Trophoblast cell (in vitro differentiated cells and primary cell): ENCODE results near the gene CARS1.
A peak's percentile ranks its signal among the peaks of the same experiment; 100 is the strongest.

Source experiments
- DNase-seq, 2 donors: peaks; one replicate each; pipeline ENCODE4 v3.0.0-alpha.2; 2016
- H2AFZ ChIP-seq: 2 replicates; pipeline ENCODE4 v1.6.1; 2013; ENCODE audit warnings: low read length, moderate library complexity, mild to moderate bottlenecking; ENCODE audit not compliant: insufficient read depth, poor library complexity
- H2AK5ac ChIP-seq: 2 replicates; pipeline ENCODE4 v1.6.1; 2013; ENCODE audit warnings: mild to moderate bottlenecking, low read length
- H2BK120ac ChIP-seq: 2 replicates; pipeline ENCODE4 v1.6.1; 2013; ENCODE audit warnings: low read length, mild to moderate bottlenecking, moderate library complexity; ENCODE audit not compliant: insufficient read depth, poor library complexity
- H2BK12ac ChIP-seq: 2 replicates; pipeline ENCODE4 v1.6.1; 2013; ENCODE audit warnings: mild to moderate bottlenecking, low read length, moderate library complexity
- H2BK5ac ChIP-seq: 2 replicates; pipeline ENCODE4 v1.6.1; 2013; ENCODE audit warnings: low read length, low read depth, moderate library complexity, mild to moderate bottlenecking; ENCODE audit not compliant: poor library complexity
- H3K14ac ChIP-seq: 2 replicates; pipeline ENCODE4 v1.6.1; 2013; ENCODE audit warnings: mild to moderate bottlenecking, low read length
- H3K18ac ChIP-seq: 2 replicates; pipeline ENCODE4 v1.6.1; 2013; ENCODE audit warnings: mild to moderate bottlenecking, low read length
- H3K23ac ChIP-seq: 2 replicates; pipeline ENCODE4 v1.6.1; 2013; ENCODE audit warnings: low read length
- H3K27ac ChIP-seq: 2 replicates; pipeline ENCODE4 v1.5.1; 2013; ENCODE audit warnings: low read depth, mild to moderate bottlenecking, inconsistent platforms, low read length, moderate library complexity
- H3K27me3 ChIP-seq: 2 replicates; pipeline ENCODE4 v1.6.1; 2013; ENCODE audit warnings: inconsistent platforms, mild to moderate bottlenecking, low read length, moderate library complexity; ENCODE audit not compliant: insufficient read depth
- H3K36me3 ChIP-seq, 2 experiments: 1 replicate in 1 of 2; 2 replicates in 1 of 2; pipeline ENCODE4 v1.6.1; 2013; ENCODE audit warnings: low read length in 2 of 2, mild to moderate bottlenecking in 2 of 2, moderate library complexity in 1 of 2; ENCODE audit not compliant: insufficient read depth in 2 of 2, control insufficient read depth in 1 of 2
- H3K4ac ChIP-seq: 2 replicates; pipeline ENCODE4 v1.6.1; 2013; ENCODE audit warnings: low read depth, mild to moderate bottlenecking, low read length, moderate library complexity
- H3K4me1 ChIP-seq, 2 experiments: 1 replicate in 1 of 2; 2 replicates in 1 of 2; pipeline ENCODE4 v1.6.1; 2013; ENCODE audit warnings: low read length in 2 of 2, mild to moderate bottlenecking in 2 of 2, moderate library complexity in 1 of 2; ENCODE audit not compliant: insufficient read depth in 2 of 2, control insufficient read depth in 1 of 2
- H3K4me2 ChIP-seq: 2 replicates; pipeline ENCODE4 v1.6.1; 2013; ENCODE audit warnings: inconsistent platforms, mild to moderate bottlenecking, low read length, moderate library complexity
- H3K4me3 ChIP-seq: 2 replicates; pipeline ENCODE4 v1.5.1; 2013; ENCODE audit warnings: mild to moderate bottlenecking, low read depth, low read length, inconsistent platforms
- H3K79me1 ChIP-seq: one replicate; pipeline ENCODE4 v1.6.1; 2013; ENCODE audit warnings: low read length
- H3K79me2 ChIP-seq: 2 replicates; pipeline ENCODE4 v1.6.1; 2013; ENCODE audit warnings: low read length, mild to moderate bottlenecking; ENCODE audit not compliant: control insufficient read depth, insufficient read depth, poor library complexity
- H3K9ac ChIP-seq: 2 replicates; pipeline ENCODE4 v1.6.1; 2013; ENCODE audit warnings: mild to moderate bottlenecking, low read length
- H3K9me3 ChIP-seq: 2 replicates; pipeline ENCODE4 v1.6.1; 2013; ENCODE audit warnings: low read depth, mild to moderate bottlenecking, control low read depth, inconsistent platforms, low read length; ENCODE audit not compliant: insufficient read depth
- H4K12ac ChIP-seq: 2 replicates; pipeline ENCODE4 v1.6.1; 2013; ENCODE audit warnings: low read depth, mild to moderate bottlenecking, low read length, moderate library complexity
- H4K8ac ChIP-seq: 2 replicates; pipeline ENCODE4 v1.6.1; 2013; ENCODE audit warnings: low read depth, mild to moderate bottlenecking, low read length, moderate library complexity
- H4K91ac ChIP-seq: one replicate; pipeline ENCODE4 v1.6.1; 2013; ENCODE audit warnings: low read depth, mild to moderate bottlenecking, low read length, moderate library complexity
- WGBS: extraction: QIAGEN DNeasy Blood & Tissue Kit; methylation state at CpG from one replicate; pipeline ENCODE4 v1.1.7; 2013; ENCODE audit warnings: missing lambda C conversion rate; ENCODE audit not compliant: insufficient read length, insufficient coverage; ENCODE audit errors: extremely low coverage; 5-methylcytosine and 5-hydroxymethylcytosine counted together

The CARS1 gene

GRCh38 chr11:3037040-3037944 is 19.9 kb downstream of the CARS1 start:
- peaks cover 49 to 70% of the 10 kb centered on the region in 2 experiments for H3K36me3 ChIP-seq
- no peak overlapping the region for H3K4ac ChIP-seq
- H3K27me3 ChIP-seq, result no peaks in the 10 kb centered on the region
- no peaks in the 10 kb centered on the region for H3K79me2 ChIP-seq
- H3K27ac ChIP-seq, result no peak overlapping the region
- H3K14ac ChIP-seq, result no peak overlapping the region
- H2BK5ac ChIP-seq, result no peak overlapping the region
- WGBS, result no CpG with 5 or more reads among the region's 24 CpGs
- no peak overlapping the region for H3K23ac ChIP-seq
- H2BK12ac ChIP-seq, result no peak overlapping the region
- no peak overlapping the region for H3K9ac ChIP-seq
- no peak overlapping the region for H2BK120ac ChIP-seq
- no peaks in the 10 kb centered on the region for H3K79me1 ChIP-seq
- H3K18ac ChIP-seq, result no peak overlapping the region
- no peak overlapping the region for H4K12ac ChIP-seq
- H4K8ac ChIP-seq, result no peak overlapping the region
- no peak overlapping the region for H2AK5ac ChIP-seq
- H3K4me1 ChIP-seq, result no peaks in the 10 kb centered on the region
- no peak overlapping the region for H4K91ac ChIP-seq
- H3K4me2 ChIP-seq, result no peak overlapping the region
- no peak overlapping the region for H2AFZ ChIP-seq
- H3K9me3 ChIP-seq, result no peaks in the 10 kb centered on the region
- no peak overlapping the region for H3K4me3 ChIP-seq
- peak; percentile 66 to 88 for DNase-seq

GRCh38 chr11:3036419-3036818 is 20.8 kb downstream of the CARS1 start:
- H3K27ac ChIP-seq, result no peak overlapping the region
- H3K14ac ChIP-seq, result no peak overlapping the region
- H4K8ac ChIP-seq, result no peak overlapping the region
- H3K4ac ChIP-seq, result no peak overlapping the region
- H4K91ac ChIP-seq, result no peak overlapping the region
- peak in 1 of 2 donors; percentile 8 for DNase-seq
- no peak overlapping the region for H4K12ac ChIP-seq
- H3K79me1 ChIP-seq, result no peaks in the 10 kb centered on the region
- no peak overlapping the region for H3K18ac ChIP-seq
- H3K4me1 ChIP-seq, result no peaks in the 10 kb centered on the region
- H2BK5ac ChIP-seq, result no peak overlapping the region
- peaks cover 45 to 66% of the 10 kb centered on the region in 2 experiments for H3K36me3 ChIP-seq
- no peak overlapping the region for H3K23ac ChIP-seq
- no peak overlapping the region for H2AFZ ChIP-seq
- H2BK12ac ChIP-seq, result no peak overlapping the region
- H3K9me3 ChIP-seq, result no peaks in the 10 kb centered on the region
- no peak overlapping the region for H3K9ac ChIP-seq
- H3K27me3 ChIP-seq, result no peaks in the 10 kb centered on the region
- no peaks in the 10 kb centered on the region for H3K79me2 ChIP-seq
- H3K4me3 ChIP-seq, result no peak overlapping the region
- no peak overlapping the region for H3K4me2 ChIP-seq
- no peak overlapping the region for H2AK5ac ChIP-seq
- no CpG with 5 or more reads among the region's 5 CpGs for WGBS
- no peak overlapping the region for H2BK120ac ChIP-seq

- H3K36me3 ChIP-seq, result peaks cover 40 to 59% of the 10 kb centered on the region in 2 experiments
- no peak overlapping the region for H3K27ac ChIP-seq
- H3K9me3 ChIP-seq, result no peaks in the 10 kb centered on the region
- H3K4me3 ChIP-seq, result no peak overlapping the region
- no peak overlapping the region for H3K14ac ChIP-seq
- no peak overlapping the region for H2AFZ ChIP-seq
- H4K91ac ChIP-seq, result no peak overlapping the region
- no peak overlapping the region for H2BK120ac ChIP-seq
- H3K9ac ChIP-seq, result no peak overlapping the region
- H3K4me1 ChIP-seq, result no peaks in the 10 kb centered on the region
- H2AK5ac ChIP-seq, result no peak overlapping the region
- H3K4me2 ChIP-seq, result no peak overlapping the region
- H4K8ac ChIP-seq, result no peak overlapping the region
- H3K18ac ChIP-seq, result no peak overlapping the region
- no peak overlapping the region for H2BK12ac ChIP-seq
- H3K79me1 ChIP-seq, result no peaks in the 10 kb centered on the region
- H3K23ac ChIP-seq, result no peak overlapping the region
- H3K79me2 ChIP-seq, result no peaks in the 10 kb centered on the region
- DNase-seq, result no peak
- H3K27me3 ChIP-seq, result no peaks in the 10 kb centered on the region
- no peak overlapping the region for H2BK5ac ChIP-seq
- no peak overlapping the region for H4K12ac ChIP-seq
- H3K4ac ChIP-seq, result no peak overlapping the region
These were observed 21.9 kb downstream of the CARS1 start for GRCh38 chr11:3035333-3035732.

GRCh38 chr11:3030289-3031070 is 26.7 kb downstream of the CARS1 start:
- Histone ChIP-seq H3K79me1 (no peaks in the 10 kb centered on the region), H3K4me2 (no peak overlapping the region), H3K23ac (no peak overlapping the region), H3K9ac (no peak overlapping the region), H2AFZ (no peak overlapping the region), H2BK12ac (no peak overlapping the region), H3K79me2 (no peaks in the 10 kb centered on the region), H3K4ac (no peak overlapping the region), H4K8ac (no peak overlapping the region), H2AK5ac (no peak overlapping the region), H3K14ac (no peak overlapping the region), H2BK5ac (no peak overlapping the region), H2BK120ac (no peak overlapping the region), H3K27me3 (no peaks in the 10 kb centered on the region), H4K12ac (no peak overlapping the region), H3K4me1 (no peaks in the 10 kb centered on the region), H3K18ac (no peak overlapping the region), H3K4me3 (no peak overlapping the region), H3K27ac (no peak overlapping the region), H3K36me3 (peaks cover 50 to 62% of the 10 kb centered on the region in 2 experiments), H3K9me3 (no peaks in the 10 kb centered on the region), H4K91ac (no peak overlapping the region)
- DNase-seq, result no peak
- no CpG with 5 or more reads among the region's 18 CpGs for WGBS
